ENCODE results near the gene OOSP3.

GRCh38 chr11:59841514-59841913, 37.1 kb upstream of the OOSP3 start:
- TF ChIP-seq TAF1 (IDR thresholded peaks at IDR 0.05; ENCODE audit: borderline replicate concordance, insufficient read depth, low read length) (no peak), SIN3A (IDR thresholded peaks at IDR 0.05; ENCODE audit: borderline replicate concordance, insufficient read depth, low read length) (no peak), POLR2AphosphoS5 (IDR thresholded peaks at IDR 0.05; ENCODE audit: low read depth, low read length) (no peak)
